Germinal center (tissue), 1 donor: Measurements from ENCODE around the gene HLA-A.
"Not testable (repeated sequence)": the region's sequence is repeated elsewhere in the genome, so short reads cannot be mapped to it uniquely, and the experiment has no call there.

Source experiments
- DNase-seq: peaks from one replicate; pipeline ENCODE4 v3.0.0; 2012; ENCODE audit warnings: mixed read lengths, low spot score

The HLA-A gene

GRCh38 chr6:29961966-29962365 lies 19.6 kb downstream of the HLA-A start:
- no peak for DNase-seq

- DNase-seq: not testable (repeated sequence)
Observed at GRCh38 chr6:29963697-29964096, 21.4 kb downstream of the HLA-A start.

- DNase-seq: no peak
Observed at GRCh38 chr6:29964518-29964886, 22.2 kb downstream of the HLA-A start.

DNA sequence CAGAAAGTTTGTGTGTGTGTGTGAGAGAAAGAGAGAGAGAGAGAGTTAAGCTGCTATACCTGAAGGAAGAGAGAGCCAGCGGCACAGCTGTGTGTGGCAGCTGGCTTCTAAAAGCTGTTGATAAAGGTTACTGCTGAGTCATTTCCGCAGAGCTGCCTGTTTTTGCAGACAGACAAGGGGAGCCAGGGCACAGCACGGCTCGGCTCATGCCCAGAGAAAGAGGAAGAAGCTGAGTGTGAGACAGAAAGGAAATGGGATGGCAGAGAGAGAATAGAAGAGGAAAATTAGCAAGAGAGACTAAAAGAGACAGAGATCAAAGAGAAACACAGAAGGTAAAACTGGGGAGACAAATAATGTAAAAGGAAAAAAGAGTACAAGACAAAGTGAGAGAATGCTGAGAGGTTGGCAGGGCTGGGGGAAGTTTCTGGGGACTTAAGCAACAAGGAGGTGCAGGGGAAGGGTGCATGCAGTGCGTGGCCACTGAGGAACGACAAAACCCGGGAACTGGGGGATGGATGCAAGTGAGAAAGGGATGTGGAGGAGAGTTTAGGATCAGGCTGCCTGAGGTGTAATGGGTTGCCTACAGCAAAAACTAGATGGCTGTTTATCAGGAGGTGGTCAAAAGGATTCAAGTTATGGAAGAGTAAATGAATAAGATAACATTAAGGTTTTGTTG lies 22.7 kb downstream of the HLA-A start:
- DNase-seq: peak; percentile 75

GRCh38 chr6:29965563-29965872 lies 23.2 kb downstream of the HLA-A start:
- DNase-seq: no peak

DNA sequence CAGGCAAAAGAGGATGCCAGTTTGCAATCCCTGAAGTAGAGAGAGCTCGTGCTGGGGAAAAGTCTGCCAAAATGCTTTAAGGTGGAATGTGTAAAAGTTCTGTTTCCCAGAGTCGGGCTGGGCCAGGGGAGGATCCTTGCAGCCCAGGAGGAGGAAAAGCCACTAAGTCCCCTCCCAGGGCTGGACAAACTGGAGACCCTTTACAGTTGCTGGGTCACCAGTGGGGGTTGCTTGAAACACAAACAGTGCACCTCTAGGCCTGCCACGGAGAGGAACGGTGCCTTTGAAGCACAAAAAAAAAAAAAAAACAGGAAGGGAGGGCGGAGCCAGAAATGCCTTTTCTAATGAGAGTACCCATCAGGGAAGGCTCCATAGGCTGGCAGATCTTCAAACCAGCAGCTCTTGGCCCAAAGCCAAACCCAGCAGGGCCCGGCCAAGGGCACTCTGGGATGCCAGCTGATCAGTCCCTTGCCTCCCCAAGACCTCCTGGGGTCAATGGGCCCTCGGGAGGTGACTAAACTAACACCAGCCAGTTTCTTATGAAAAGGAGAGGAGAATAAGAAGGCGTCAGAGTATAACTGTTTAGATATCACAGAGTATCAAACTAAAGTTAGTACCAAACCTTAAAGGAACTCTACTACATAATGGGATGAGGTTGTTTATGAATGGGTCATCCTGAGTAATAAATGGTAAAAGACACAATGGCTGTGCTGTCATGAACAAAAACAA lies 23.7 kb downstream of the HLA-A start:
- peak; percentile 58 for DNase-seq

- DNase-seq: no peak
Observed at GRCh38 chr6:29967379-29968010, 25.2 kb downstream of the HLA-A start.

- no peak for DNase-seq
Observed at GRCh38 chr6:29968130-29968529, 25.8 kb downstream of the HLA-A start.

DNA sequence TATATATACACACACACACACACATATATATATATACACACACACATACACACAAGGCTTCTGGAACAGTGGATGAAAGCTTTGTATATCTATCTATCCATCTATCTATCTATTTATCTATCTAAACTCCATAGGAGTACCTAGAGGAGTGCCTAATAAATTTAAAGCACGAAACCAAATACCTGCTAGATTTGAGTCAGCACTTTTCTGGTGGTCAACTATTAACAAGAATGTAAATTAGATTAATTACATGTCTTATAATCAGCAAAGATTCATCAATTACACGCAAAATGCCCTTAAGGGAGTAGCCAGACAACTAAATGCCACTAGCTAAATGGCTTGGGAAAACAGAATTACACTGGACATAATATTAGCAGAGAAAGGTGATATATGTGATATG lies 26.6 kb downstream of the HLA-A start:
- DNase-seq: no peak

- DNase-seq: no peak
Observed at GRCh38 chr6:29970711-29971110, 28.4 kb downstream of the HLA-A start.

GRCh38 chr6:29974901-29975560 lies 32.7 kb downstream of the HLA-A start:
- DNase-seq: no peak

GRCh38 chr6:29975561-29975907 lies 33.2 kb downstream of the HLA-A start:
- no peak for DNase-seq

GRCh38 chr6:29976253-29976587 lies 33.9 kb downstream of the HLA-A start:
- no peak for DNase-seq

DNA sequence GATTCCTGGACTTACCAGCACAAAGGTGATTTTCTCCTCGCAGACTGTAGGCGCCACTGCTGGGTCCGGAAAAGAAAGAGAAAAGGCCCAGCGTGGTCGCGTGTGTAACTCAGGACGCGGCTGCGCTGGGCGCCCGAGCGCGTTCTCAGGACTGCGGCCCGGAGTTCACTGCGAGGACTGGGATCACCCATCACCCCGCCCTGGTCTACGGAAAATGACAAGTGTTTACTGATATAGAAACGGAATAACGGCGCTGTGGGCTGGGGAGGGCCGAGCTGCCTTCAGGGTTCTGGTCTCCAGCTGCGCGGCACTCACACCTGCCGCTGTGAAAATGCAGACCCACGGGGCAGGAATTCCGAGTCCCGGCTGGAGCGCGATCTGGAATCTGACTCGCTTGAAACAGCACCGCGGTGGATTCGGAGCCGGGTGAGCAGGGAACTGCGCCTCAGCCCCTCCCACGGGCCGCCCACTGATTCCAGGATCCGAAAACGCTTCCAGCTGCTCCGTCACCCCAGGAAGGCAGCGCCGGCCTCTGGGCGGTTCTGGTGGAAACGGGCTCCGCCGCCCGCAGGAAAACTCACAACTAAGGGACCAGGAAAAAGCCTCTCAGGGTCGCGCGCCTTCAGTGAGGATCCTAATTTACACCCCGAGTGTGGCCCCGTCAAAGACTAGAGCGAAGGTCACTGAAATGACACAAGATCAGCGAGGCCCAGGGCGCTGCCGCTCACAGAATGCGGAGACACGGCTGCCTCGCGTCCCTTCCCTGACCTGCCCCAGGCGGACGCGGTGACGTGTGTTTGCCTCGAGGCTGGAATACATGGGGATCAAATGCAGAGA lies 34.5 kb downstream of the HLA-A start:
- peak; percentile 55 for DNase-seq

DNA sequence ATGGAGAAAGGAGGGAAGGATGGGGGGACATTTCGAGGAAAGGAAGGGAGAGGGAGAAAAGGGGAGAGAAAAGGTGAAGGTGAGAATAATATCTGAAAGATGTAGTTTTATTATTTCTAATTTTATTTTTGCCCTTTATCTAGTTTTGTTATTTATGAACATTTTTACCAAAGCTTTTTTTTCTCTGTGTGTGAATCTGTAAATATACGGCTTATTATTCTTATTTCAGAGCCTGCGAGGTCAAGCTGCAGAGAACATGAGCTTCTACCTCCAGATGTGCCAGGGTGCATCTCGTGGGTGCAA lies 35.0 kb downstream of the HLA-A start:
- no peak for DNase-seq

DNA sequence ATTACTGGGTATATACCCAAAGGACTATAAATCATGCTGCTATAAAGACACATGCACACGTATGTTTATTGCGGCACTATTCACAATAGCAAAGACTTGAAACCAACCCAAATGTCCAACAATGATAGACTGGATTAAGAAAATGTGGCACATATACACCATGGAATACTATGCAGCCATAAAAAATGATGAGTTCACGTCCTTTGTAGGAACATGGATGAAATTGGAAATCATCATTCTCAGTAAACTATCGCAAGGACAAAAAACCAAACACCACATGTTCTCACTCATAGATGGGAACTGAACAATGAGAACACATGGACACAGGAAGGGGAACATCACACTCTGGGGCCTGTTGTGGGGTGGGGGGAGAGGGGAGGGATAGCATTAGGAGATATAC lies 37.7 kb downstream of the HLA-A start:
- not testable (repeated sequence) for DNase-seq

DNA sequence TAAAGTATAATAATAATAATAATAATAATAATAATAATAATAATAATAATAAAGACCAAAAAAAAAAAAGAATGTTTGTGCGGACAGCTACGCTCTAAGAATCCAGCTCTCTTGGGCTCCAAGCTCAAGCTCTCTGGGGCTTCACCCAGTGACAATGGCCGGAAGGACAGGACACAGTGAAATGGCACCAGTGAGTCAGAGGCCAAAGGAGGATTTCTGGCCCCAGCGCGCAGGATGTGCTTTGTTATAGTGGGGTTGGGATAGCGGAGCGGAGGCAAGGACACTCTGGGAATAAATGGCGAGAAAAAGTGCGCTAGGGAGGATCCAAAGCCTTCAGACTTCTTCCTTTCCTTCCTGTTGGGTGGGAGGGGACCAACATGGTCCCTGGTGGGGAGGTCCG lies 38.2 kb downstream of the HLA-A start:
- no peak for DNase-seq

- no peak for DNase-seq
Observed at GRCh38 chr6:29981211-29981812, 39.0 kb downstream of the HLA-A start.

DNA sequence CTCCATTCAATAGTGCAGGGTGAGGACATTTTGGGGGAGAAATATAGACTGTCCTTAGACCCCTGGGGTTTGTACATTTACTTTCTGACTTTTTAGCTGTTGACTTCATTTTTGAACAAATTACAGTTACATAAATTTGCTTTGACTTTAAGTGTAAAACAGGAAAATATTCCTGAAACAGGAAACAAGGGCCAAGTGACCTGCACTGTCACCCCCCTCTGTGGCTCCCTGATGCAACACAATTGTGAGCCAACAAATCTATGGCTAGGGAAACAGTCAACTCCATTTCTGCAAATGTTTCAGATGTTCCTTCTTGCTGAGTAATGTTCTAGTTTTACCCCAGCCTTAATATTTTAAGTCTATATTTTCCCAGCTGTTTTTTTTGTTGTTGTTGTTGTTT lies 39.8 kb downstream of the HLA-A start:
- no peak for DNase-seq

GRCh38 chr6:29984232-29984631 lies 41.9 kb downstream of the HLA-A start:
- no peak for DNase-seq

GRCh38 chr6:29984992-29985391 lies 42.7 kb downstream of the HLA-A start:
- DNase-seq: no peak

- no peak for DNase-seq
Observed at GRCh38 chr6:29986179-29986781, 43.9 kb downstream of the HLA-A start.
